Measurements from ENCODE around the gene TMEM252. TPM values are rescaled to one million over a fixed set of nuclear protein-coding genes. Genes with fewer than 3 reads are reported as not detected.

The TMEM252 gene
- total and polyA plus RNA-seq, 4 donors, result 0.17 TPM; not detected in 3

DNA sequence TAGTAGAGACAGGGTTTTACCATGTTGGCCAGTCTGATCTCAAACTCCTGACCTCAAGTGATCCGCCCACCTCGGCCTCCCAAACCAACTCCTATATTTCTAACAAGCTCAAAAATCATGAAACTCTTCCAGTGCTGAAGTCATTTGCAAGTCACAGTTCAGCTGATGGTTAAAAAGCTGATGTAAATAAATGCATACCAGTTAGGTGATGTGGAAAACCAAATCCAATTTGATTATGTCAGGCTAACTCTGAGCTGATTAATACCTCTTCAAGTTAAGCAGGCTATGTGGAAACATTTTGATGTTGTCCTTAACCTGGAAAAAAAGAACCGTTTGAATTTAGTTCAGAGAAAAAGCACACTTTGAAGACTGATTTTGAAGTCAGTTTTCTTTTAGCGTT is 51.0 kb downstream of the TMEM252 start:
- no peak overlapping the region for H3K9ac ChIP-seq (ENCODE audit: low read depth in 1 of 2, low read length in 2 of 2)
- H3K27me3 ChIP-seq (ENCODE audit: control insufficient read depth in 4 of 4, insufficient read depth in 4 of 4, low read length in 3 of 4), result no peaks in the 10 kb centered on the region
- WGBS, result 84% methylated on average over 4 of the region's 4 CpGs
- no peak overlapping the region for H3K27ac ChIP-seq (ENCODE audit: low read depth in 1 of 2, low read length in 2 of 2)
- no peak for TF ChIP-seq YY1 (IDR thresholded peaks at IDR 0.05)
- no peak for TF ChIP-seq RXRA (IDR thresholded peaks at IDR 0.05)
- no peak for TF ChIP-seq RAD21 (IDR thresholded peaks at IDR 0.05)
- TF ChIP-seq EGR1 (IDR thresholded peaks at IDR 0.05; ENCODE audit: low read depth in 2 of 2), result no peak
- TF ChIP-seq JUND (IDR thresholded peaks at IDR 0.05), result no peak
- no peak for TF ChIP-seq SP1 (IDR thresholded peaks at IDR 0.05)
- no peak for TF ChIP-seq CTCF (IDR thresholded peaks at IDR 0.05; ENCODE audit: low read depth, low read length, missing input control)
- TF ChIP-seq FOXA1 (IDR thresholded peaks at IDR 0.05), result no peak
- TF ChIP-seq NR2F2 (IDR thresholded peaks at IDR 0.05), result no peak
- no peak for TF ChIP-seq HNF4A (conservative IDR thresholded peaks at IDR 0.05)
- no peak for TF ChIP-seq GABPA (IDR thresholded peaks at IDR 0.05 in 1 of 2, conservative IDR thresholded peaks at IDR 0.05 in 1 of 2)
- TF ChIP-seq, protein P1, sequence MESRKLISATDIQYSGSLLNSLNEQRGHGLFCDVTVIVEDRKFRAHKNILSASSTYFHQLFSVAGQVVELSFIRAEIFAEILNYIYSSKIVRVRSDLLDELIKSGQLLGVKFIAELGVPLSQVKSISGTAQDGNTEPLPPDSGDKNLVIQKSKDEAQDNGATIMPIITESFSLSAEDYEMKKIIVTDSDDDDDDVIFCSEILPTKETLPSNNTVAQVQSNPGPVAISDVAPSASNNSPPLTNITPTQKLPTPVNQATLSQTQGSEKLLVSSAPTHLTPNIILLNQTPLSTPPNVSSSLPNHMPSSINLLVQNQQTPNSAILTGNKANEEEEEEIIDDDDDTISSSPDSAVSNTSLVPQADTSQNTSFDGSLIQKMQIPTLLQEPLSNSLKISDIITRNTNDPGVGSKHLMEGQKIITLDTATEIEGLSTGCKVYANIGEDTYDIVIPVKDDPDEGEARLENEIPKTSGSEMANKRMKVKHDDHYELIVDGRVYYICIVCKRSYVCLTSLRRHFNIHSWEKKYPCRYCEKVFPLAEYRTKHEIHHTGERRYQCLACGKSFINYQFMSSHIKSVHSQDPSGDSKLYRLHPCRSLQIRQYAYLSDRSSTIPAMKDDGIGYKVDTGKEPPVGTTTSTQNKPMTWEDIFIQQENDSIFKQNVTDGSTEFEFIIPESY (IDR thresholded peaks at IDR 0.05), result no peak
- no peak for TF ChIP-seq TAF1 (conservative IDR thresholded peaks at IDR 0.05)
- no peak for TF ChIP-seq MAX (IDR thresholded peaks at IDR 0.05)
- TF ChIP-seq, protein P2, sequence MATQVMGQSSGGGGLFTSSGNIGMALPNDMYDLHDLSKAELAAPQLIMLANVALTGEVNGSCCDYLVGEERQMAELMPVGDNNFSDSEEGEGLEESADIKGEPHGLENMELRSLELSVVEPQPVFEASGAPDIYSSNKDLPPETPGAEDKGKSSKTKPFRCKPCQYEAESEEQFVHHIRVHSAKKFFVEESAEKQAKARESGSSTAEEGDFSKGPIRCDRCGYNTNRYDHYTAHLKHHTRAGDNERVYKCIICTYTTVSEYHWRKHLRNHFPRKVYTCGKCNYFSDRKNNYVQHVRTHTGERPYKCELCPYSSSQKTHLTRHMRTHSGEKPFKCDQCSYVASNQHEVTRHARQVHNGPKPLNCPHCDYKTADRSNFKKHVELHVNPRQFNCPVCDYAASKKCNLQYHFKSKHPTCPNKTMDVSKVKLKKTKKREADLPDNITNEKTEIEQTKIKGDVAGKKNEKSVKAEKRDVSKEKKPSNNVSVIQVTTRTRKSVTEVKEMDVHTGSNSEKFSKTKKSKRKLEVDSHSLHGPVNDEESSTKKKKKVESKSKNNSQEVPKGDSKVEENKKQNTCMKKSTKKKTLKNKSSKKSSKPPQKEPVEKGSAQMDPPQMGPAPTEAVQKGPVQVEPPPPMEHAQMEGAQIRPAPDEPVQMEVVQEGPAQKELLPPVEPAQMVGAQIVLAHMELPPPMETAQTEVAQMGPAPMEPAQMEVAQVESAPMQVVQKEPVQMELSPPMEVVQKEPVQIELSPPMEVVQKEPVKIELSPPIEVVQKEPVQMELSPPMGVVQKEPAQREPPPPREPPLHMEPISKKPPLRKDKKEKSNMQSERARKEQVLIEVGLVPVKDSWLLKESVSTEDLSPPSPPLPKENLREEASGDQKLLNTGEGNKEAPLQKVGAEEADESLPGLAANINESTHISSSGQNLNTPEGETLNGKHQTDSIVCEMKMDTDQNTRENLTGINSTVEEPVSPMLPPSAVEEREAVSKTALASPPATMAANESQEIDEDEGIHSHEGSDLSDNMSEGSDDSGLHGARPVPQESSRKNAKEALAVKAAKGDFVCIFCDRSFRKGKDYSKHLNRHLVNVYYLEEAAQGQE (IDR thresholded peaks at IDR 0.05), result no peak
- TF ChIP-seq, protein P3, sequence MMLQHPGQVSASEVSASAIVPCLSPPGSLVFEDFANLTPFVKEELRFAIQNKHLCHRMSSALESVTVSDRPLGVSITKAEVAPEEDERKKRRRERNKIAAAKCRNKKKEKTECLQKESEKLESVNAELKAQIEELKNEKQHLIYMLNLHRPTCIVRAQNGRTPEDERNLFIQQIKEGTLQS (IDR thresholded peaks at IDR 0.05), result no peak
- TF ChIP-seq HNF4G (IDR thresholded peaks at IDR 0.05), result no peak
- no peak for DNase-seq (ENCODE audit: low spot score)
- no peaks in the 10 kb centered on the region for H3K36me3 ChIP-seq (ENCODE audit: control insufficient read depth in 4 of 4, insufficient read depth in 3 of 4, low read depth in 1 of 4, low read length in 3 of 4)
- no peaks in the 10 kb centered on the region for H3K4me1 ChIP-seq (ENCODE audit: control insufficient read depth in 4 of 4, insufficient read depth in 4 of 4, low read length in 3 of 4)
- H3K4me3 ChIP-seq (ENCODE audit: low read depth in 1 of 3, low read length in 3 of 3), result no peak overlapping the region
- H3K9me3 ChIP-seq (ENCODE audit: control insufficient read depth in 4 of 4, low read length in 3 of 4), result peaks cover 0 to 7% (median 2%) of the 10 kb centered on the region in 4 donors
